HEK293 (cell line): ENCODE data around the gene UBA52.

Experiments used
- PRDM10 ChIP-seq: fragments of 450-650 bp; formaldehyde crosslinking; IDR thresholded peaks from 2 replicates; pipeline ENCODE4 v1.5.1; 2016; ENCODE audit warnings: missing biosample characterization, missing genetic modification characterization
- REPIN1 ChIP-seq: fragments of 450-650 bp; formaldehyde crosslinking; IDR thresholded peaks from 2 replicates; pipeline ENCODE4 v1.5.1; 2017; ENCODE audit warnings: missing biosample characterization, missing genetic modification characterization, low read depth
- ZNF530 ChIP-seq: fragments of 450-650 bp; formaldehyde crosslinking; IDR thresholded peaks from 2 replicates; pipeline ENCODE4 v1.5.1; 2016; ENCODE audit warnings: low read depth, missing biosample characterization, missing genetic modification characterization
- ZNF600 ChIP-seq: fragments of 450-650 bp; formaldehyde crosslinking; IDR thresholded peaks from 2 replicates; pipeline ENCODE4 v1.5.1; 2016; ENCODE audit warnings: missing biosample characterization, missing genetic modification characterization

- TF ChIP-seq ZNF530 (no peak), REPIN1 (no peak), ZNF600 (tag by site-specific recombination) (no peak), PRDM10 (tag by site-specific recombination) (peak; percentile 64)
Measured at GRCh38 chr19:18533058-18533457, 38.6 kb upstream of the UBA52 start.
